K562 (cell line): ENCODE results near the gene DIO3. TPM values are rescaled to one million over a fixed set of nuclear protein-coding genes. Genes with fewer than 3 reads are reported as not detected.

ENCODE experiments used
- ATAC-seq: fragments of 200-7000 bp; cut with Tn5 transposase; 3 replicates; pipeline ENCODE4 v1.9.1; 2020; ENCODE audit warnings: moderate library complexity
- BruUV-seq: library from RNA; stranded (reverse); fragments of 400-500 nt; replicated peaks from 2 replicates; lab custom pipeline; 2021; lab: Mats Ljungman, UMichigan
- CTCF ChIA-PET: fragments of 300-600 bp; formaldehyde crosslinking; extraction: SDS; loops from one replicate; lab custom pipeline; 2021; ENCODE audit warnings: low intra/inter-chr PET ratio; lab: Yijun Ruan, JAX
- POLR2A ChIA-PET: fragments of 300-600, 350-650 bp; sonication (Branson Sonifier 250); formaldehyde crosslinking; extraction: SDS; loops from one replicate; lab custom pipeline; 2021; ENCODE audit warnings: antibody characterized with exemption, inconsistent platforms; lab: Yijun Ruan, JAX
- DNase-seq, 4 experiments: peaks; one replicate each; pipeline versions ENCODE4 v3.0.0 to v3.0.0-alpha.2; 2011 to 2018; ENCODE audit warnings: low spot score in 3 of 4, mixed read lengths in 3 of 4; ENCODE audit errors: extremely low read depth in 1 of 4
- FAIRE-seq: peaks from 2 replicates; lab custom pipeline; 2011; peaks lifted over from hg19 to GRCh38; lab: Jason Lieb, UNC
- H2AFZ ChIP-seq: 2 replicates; pipeline ENCODE4 v1.6.0; 2011; ENCODE audit warnings: low read depth, low read length, control low read depth, inconsistent platforms
- H3K27ac ChIP-seq: fragments of 200-600 bp; 3 replicates; pipeline ENCODE4 v1.8.0; 2011; ENCODE audit warnings: low read depth, mild to moderate bottlenecking, control low read depth, inconsistent platforms, low read length, moderate library complexity, mixed read lengths; ENCODE audit errors: extremely low read depth
- H3K27me3 ChIP-seq, 2 experiments: fragments of 300-600 bp in 1 of 2; 2 replicates in 1 of 2; 3 replicates in 1 of 2; pipeline versions ENCODE4 v1.6.0 to v1.8.0; 2011; ENCODE audit warnings: inconsistent platforms in 2 of 2, low read length in 2 of 2, mild to moderate bottlenecking in 1 of 2, mixed read lengths in 1 of 2, moderate library complexity in 1 of 2; ENCODE audit not compliant: control insufficient read depth in 2 of 2, insufficient read depth in 2 of 2
- H3K36me3 ChIP-seq: fragments of 300-600 bp; 3 replicates; pipeline ENCODE4 v1.8.0; 2011; ENCODE audit warnings: mild to moderate bottlenecking, low read length, inconsistent platforms; ENCODE audit not compliant: control insufficient read depth, insufficient read depth
- H3K4me1 ChIP-seq, 2 experiments: fragments of 200-600 bp in 1 of 2; replicated peaks in 1 of 2; 2 replicates in 1 of 2; 3 replicates in 1 of 2; pipeline versions ENCODE4 v1.5.1 to v1.8.0; 2011; ENCODE audit warnings: inconsistent platforms in 2 of 2, low read length in 2 of 2, mild to moderate bottlenecking in 1 of 2, mixed read lengths in 1 of 2, moderate library complexity in 1 of 2; ENCODE audit not compliant: control insufficient read depth in 2 of 2, insufficient read depth in 2 of 2
- H3K4me2 ChIP-seq: 2 replicates; pipeline ENCODE4 v1.6.1; 2011; ENCODE audit warnings: low read length, control low read depth, inconsistent platforms, mixed read lengths; ENCODE audit not compliant: insufficient read depth
- H3K4me3 ChIP-seq: fragments of 200-600 bp; sonication (generic), shearing (Covaris generic); 2 replicates; pipeline ENCODE4 v1.5.1; 2016; ENCODE audit warnings: control low read depth, inconsistent platforms
- H3K79me2 ChIP-seq: fragments of 200-600 bp; 3 replicates; pipeline ENCODE4 v1.8.0; 2011; ENCODE audit warnings: low read length, inconsistent platforms; ENCODE audit not compliant: control insufficient read depth, insufficient read depth
- H3K9ac ChIP-seq, 2 experiments: 2 replicates each; pipeline versions ENCODE4 v1.6.0 to v1.6.1; 2011; ENCODE audit warnings: low read depth in 2 of 2, low read length in 2 of 2, control low read depth in 1 of 2, inconsistent platforms in 1 of 2, mild to moderate bottlenecking in 1 of 2, mixed read lengths in 1 of 2; ENCODE audit not compliant: insufficient read depth in 1 of 2
- H3K9me1 ChIP-seq: one replicate; pipeline ENCODE4 v1.6.0; 2011; ENCODE audit warnings: inconsistent platforms, mild to moderate bottlenecking, low read length, moderate library complexity; ENCODE audit not compliant: control insufficient read depth, insufficient read depth
- H3K9me3 ChIP-seq: replicated peaks from 2 replicates; pipeline ENCODE4 v1.5.1; 2011; ENCODE audit warnings: low read depth, low read length, inconsistent platforms; ENCODE audit not compliant: control insufficient read depth, insufficient read depth
- H4K20me1 ChIP-seq: replicated peaks from 2 replicates; pipeline ENCODE4 v1.6.1; 2011; ENCODE audit warnings: low read length, inconsistent platforms, mixed read lengths; ENCODE audit not compliant: control insufficient read depth, insufficient read depth
- FOXJ2 ChIP-seq: fragments of 200-800 bp; sonication (Bioruptor generic); IDR thresholded peaks from 2 replicates; pipeline ENCODE4 v1.6.1; 2016; ENCODE audit warnings: missing genetic modification characterization, missing compliant biosample characterization
- IRF9 ChIP-seq: fragments of 450-650 bp; IDR thresholded peaks from 2 replicates; pipeline ENCODE4 v1.6.1; 2016; ENCODE audit warnings: missing biosample characterization, missing genetic modification characterization
- PHB ChIP-seq: fragments of 250-450 bp; sonication (Bioruptor Pico); IDR thresholded peaks from 2 replicates; pipeline ENCODE4 v1.5.0; 2021
- SRSF9 ChIP-seq: fragments of 200-400 bp; formaldehyde crosslinking; IDR thresholded peaks from 2 replicates; pipeline ENCODE4 v1.6.1; 2017; ENCODE audit warnings: low read depth, low read length, borderline replicate concordance
- ZFP91 ChIP-seq: sonication (generic); formaldehyde crosslinking; IDR thresholded peaks from 2 replicates; pipeline ENCODE4 v1.8.0; 2022; ENCODE audit warnings: mild to moderate bottlenecking, missing genetic modification reagents
- ZNF140 ChIP-seq: fragments of 250-450 bp; sonication (Bioruptor Pico); IDR thresholded peaks from 2 replicates; pipeline ENCODE4 v1.8.0; 2021; ENCODE audit warnings: moderate library complexity, mild to moderate bottlenecking, inconsistent platforms
- WGBS: fragments of 100-300 bp; shearing (Covaris generic); methylation state at CpG from one replicate; pipeline ENCODE4 v1.1.6; 2016; ENCODE audit warnings: low coverage, mixed read lengths; ENCODE audit not compliant: insufficient coverage; ENCODE audit errors: missing lambda C conversion rate; 5-methylcytosine and 5-hydroxymethylcytosine counted together
- in situ Hi-C: fragments of 300-500 bp; cut with MboI; formaldehyde crosslinking; loops from 4 replicates; pipeline ENCODE4 v1.15.0; 2018; ENCODE audit warnings: inconsistent platforms, mixed read lengths
- intact Hi-C: fragments of 100-400 bp; cut with micrococcal nuclease; formaldehyde crosslinking; loops from 2 replicates; pipeline ENCODE4 v1.14.2; 2022
- polyA plus RNA-seq, 8 experiments: library from polyadenylated mRNA; depleted of rRNA in 4 of 8; stranded (reverse) in 5 of 8; unstranded in 3 of 8; fragments of >200 nt; fragmentation: Nextera tagmentation in 2 of 8; fragmentation: Illumina TruSeq in 1 of 8; extraction: Ambion mirVana in 2 of 8; extraction: Trizol in 1 of 8; gene quantifications; 2 replicates each; pipeline versions ENCODE4 v1.2.1 to v1.2.3, GENCODE V29; 2011 to 2014; ENCODE audit warnings: inconsistent platforms in 1 of 8, missing spikeins in 1 of 8
- total RNA-seq, 7 experiments: library from RNA; depleted of rRNA in 6 of 7; stranded (reverse); fragments of >200 nt in 6 of 7; fragmentation: Illumina TruSeq in 2 of 7; extraction: Trizol in 2 of 7; gene quantifications; 2 replicates each; pipeline versions ENCODE4 v1.2.1 to v1.2.3, GENCODE V29; 2011 to 2021; ENCODE audit warnings: low replicate concordance in 1 of 7

DIO3 gene
- total and polyA plus RNA-seq, 9 of the 15 experiments (the other 6 are each of a cell fraction or from before 2014, with no cell fraction given) = not detected

- no peak for TF ChIP-seq FOXJ2 (tag)
- WGBS = 12% methylated on average over 28 of the region's 28 CpGs
- no TSS peak for BruUV-seq
- Histone ChIP-seq H3K4me2 (no peak overlapping the region), H3K36me3 (no peaks in the 10 kb centered on the region), H3K4me3 (no peak overlapping the region), H3K9me3 (no peaks in the 10 kb centered on the region), H3K9ac (no peak overlapping the region), H3K4me1 (peaks cover 0 to 3% of the 10 kb centered on the region in 2 experiments; a peak in 2 of 5 replicates), H2AFZ (no peak overlapping the region), H4K20me1 (no peaks in the 10 kb centered on the region), H3K79me2 (no peaks in the 10 kb centered on the region), H3K9me1 (no peaks in the 10 kb centered on the region), H3K27me3 (peaks cover 0 to 60% of the 10 kb centered on the region in 2 experiments; a peak in 3 of 5 replicates), H3K27ac (no peak overlapping the region)
- intact Hi-C loops = no loop called here
- DNase-seq = no peak
- in situ Hi-C loops = no loop called here
- CTCF ChIA-PET = no interaction called here
- FAIRE-seq = no peak
- no peak for ATAC-seq
- POLR2A ChIA-PET = no interaction called here
Observed at GRCh38 chr14:101518611-101519473, 42.5 kb upstream of the DIO3 start.

- POLR2A ChIA-PET = interaction anchor here (0.8 kb wide), 1 partner anchor 78 kb away, joined by 3 read pairs; no protein-coding TSS in a partner anchor
- 16% methylated on average over 23 of the region's 30 CpGs for WGBS
Observed at GRCh38 chr14:101520621-101521472, 40.4 kb upstream of the DIO3 start.

More at GRCh38 chr14:101520621-101521472, 40.4 kb upstream of the DIO3 start:
- Histone ChIP-seq H3K27ac (no peak overlapping the region), H4K20me1 (no peaks in the 10 kb centered on the region; the same call in 1 of the 2 replicates), H3K79me2 (no peaks in the 10 kb centered on the region), H3K4me3 (no peak overlapping the region), H3K9me1 (no peaks in the 10 kb centered on the region), H3K36me3 (no peaks in the 10 kb centered on the region), H3K9ac (no peak overlapping the region), H3K9me3 (no peaks in the 10 kb centered on the region), H3K4me2 (no peak overlapping the region), H3K4me1 (peaks cover 0 to 10% of the 10 kb centered on the region in 2 experiments; a peak in 2 of 5 replicates), H2AFZ (no peak overlapping the region), H3K27me3 (peaks cover 0 to 60% of the 10 kb centered on the region in 2 experiments; a peak in 3 of 5 replicates)
- CTCF ChIA-PET = no interaction called here
- DNase-seq = no peak
- ATAC-seq = no peak; the same call in 2 of the 3 replicates
- no peak for FAIRE-seq
- in situ Hi-C loops (no loop called here), intact Hi-C loops (no loop called here)
- no TSS peak for BruUV-seq
- TF ChIP-seq SRSF9 = no peak
- no peak for TF ChIP-seq ZFP91 (CRISPR knock-in tag)
- no peak for TF ChIP-seq IRF9 (tag)
- no peak for TF ChIP-seq PHB (CRISPR knock-in tag)
- TF ChIP-seq ZNF140 = no peak
